GM19035 (cell line): ENCODE results near the gene NPRL2.

ENCODE experiments used
- ATAC-seq: cut with Tn5 transposase; IDR thresholded peaks from one replicate; pipeline ENCODE4 v1.9.1; 2021; ENCODE audit not compliant: unreplicated experiment

NPRL2 gene

GRCh38 chr3:50373146-50374051 lies 22.8 kb upstream of the NPRL2 start:
- no peak for ATAC-seq

DNA sequence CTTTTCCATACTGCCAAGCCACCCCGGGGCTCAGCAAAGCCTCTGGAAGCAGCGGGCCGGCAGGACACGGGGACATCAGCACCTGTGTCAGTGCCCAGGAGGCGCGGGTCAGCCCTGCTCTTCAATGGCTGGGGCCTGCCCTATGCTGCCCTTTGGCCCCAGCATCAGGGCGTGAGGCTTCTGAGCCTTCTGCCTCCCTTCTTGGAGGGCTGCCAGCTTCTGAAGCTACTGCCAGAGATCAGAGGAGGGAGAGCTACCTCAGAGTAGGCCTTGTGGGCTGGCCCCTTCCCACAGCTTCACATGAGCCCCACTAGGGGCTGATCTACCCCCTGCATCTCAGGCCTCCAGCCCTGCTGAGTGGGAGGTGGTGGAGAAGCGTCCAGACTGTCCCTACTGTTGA lies 21.8 kb upstream of the NPRL2 start:
- ATAC-seq, result no peak

DNA sequence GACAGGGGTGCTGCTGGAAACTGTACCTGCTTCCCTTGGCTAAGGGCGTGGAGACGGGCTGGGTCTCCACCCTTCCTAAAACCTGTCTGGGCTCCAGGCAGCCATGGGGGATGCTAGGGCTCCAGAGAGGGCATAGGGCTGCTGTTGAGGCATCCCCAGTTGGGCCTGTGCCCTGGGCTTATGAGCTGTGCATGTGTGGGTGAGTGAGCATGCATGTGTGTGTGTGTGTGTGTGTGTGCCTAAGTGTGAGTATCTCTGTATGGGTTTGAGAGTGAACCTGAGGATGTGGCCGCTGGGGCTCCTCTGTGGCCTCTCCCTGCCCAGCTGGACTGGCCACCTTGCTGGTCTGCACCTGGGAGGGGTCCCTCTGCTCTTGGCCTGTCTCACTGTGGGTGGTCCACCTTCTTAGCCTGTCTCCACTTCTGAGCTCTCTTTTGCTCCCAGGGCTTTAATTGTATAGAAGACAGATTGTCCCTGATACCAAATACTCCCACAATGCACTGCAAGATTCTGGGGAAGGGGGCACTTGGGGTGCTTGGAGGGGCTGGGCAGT lies 20.6 kb upstream of the NPRL2 start:
- ATAC-seq, result no peak

- ATAC-seq, result no peak
Measured at GRCh38 chr3:50370594-50370993, 20.0 kb upstream of the NPRL2 start.

DNA sequence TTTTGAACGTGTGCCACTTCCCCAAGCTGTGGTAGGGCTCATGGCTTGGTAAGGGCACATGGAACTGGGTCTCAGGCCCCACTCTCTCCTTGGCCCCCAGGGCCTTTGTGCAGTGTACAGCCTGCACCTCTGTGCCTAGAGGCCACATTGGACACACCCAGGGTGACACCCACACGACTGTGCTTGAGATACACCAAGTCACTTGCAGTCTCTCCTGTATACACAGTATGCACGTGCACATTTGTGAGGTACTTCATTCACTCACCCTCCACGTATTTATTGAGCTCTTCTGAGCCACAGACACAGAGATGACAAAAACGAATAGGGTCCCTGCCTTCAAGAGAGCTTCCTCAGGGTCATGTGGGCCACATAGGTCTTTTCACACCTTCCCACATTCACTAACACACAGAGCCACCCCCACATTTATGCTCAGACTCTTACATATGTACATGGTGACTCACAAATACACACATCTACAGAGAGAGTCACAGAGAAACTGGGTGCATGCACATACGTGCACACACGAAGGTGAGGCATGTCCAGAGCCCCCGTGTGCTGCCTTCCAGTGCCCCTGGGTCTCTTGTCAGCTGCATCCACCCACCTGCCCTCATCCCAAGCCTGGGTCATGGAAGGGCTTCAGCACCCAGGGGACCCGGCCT lies 18.6 kb upstream of the NPRL2 start:
- ATAC-seq, result no peak

DNA sequence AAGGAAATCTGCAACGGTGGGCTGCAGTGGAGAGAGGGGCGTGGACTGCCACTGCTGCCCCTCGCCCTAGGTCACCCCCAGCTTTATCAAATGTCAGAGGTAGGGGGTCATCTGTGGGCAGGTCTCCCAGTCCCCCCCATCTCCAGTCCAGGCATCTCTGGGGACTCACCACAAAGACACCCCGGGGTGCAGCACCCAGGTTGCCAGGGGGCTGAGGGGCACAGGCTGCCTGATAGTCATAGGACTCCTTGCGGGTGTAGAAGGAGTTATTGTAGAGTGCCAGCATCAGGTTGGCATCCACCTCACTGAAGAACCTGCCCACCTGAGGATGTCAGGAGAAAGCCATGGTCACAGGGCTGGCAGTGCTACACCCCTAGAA lies 15.3 kb upstream of the NPRL2 start:
- peak; percentile 3 for ATAC-seq

DNA sequence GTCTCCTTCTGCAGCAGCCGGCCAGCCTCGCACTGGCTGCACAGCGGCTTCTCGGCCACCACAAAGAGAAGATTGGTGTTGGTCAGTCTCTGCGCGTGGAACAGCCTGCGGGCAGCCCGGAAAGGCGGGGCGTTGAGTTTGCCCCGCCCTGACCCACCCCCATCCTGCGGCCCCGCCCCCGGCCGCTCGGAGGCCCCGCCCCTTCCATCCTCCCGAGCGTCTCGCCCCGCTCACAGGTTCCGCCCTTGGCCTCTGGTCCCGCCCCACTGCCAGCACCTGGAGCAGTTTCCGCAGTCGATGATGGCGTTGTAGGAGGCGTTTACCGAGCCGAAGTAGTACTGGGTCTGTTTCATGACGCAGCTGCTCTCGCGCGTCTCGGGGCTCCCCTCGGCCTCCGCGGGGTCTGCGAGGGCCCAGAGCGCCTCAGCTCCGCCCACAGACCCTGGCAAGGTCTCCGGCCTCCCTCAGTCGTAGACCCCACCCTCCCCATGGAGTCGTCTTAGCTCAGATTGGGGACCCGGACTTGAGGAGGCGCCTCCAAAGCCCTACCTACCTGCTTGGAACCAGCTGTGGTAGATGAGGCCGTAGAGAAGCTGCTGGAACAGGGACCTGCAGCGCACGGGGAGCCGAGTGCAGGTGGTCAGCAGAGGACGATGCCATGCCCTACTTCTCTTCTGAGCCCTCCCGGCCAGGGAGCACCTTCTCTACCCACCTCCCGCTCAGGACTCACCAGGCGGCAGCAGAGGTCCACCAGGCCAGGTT lies 14.7 kb upstream of the NPRL2 start:
- ATAC-seq, result peak; percentile 86

DNA sequence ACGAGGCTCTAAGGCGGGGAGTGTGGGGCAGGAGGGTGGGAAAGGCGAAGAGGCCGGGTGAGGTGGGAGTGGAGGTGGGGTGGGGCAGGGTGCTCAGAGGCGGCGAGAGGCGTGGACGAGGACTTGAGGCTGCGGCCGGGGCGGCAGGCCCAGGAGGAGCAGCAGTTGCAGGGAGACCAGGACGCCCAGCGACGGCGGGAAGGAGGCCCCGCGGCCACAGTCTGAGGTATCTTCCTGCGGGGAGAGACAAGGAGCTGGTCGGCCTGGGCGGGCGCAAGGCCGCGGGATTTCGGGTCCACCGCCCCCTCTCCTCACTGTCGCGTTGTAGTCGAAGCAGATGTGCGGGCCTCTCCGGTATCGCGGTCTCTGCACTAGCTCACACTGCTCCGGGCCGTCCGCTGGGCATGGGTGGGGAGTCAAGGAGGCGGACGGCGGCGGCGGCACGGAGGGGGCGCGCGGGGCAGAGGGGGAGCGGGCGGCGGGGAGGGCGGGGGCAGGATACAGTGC lies 14.1 kb upstream of the NPRL2 start:
- ATAC-seq, result peak; percentile 1

- peak; percentile 10 for ATAC-seq
Measured at GRCh38 chr3:50359760-50360110, 9.2 kb upstream of the NPRL2 start.

DNA sequence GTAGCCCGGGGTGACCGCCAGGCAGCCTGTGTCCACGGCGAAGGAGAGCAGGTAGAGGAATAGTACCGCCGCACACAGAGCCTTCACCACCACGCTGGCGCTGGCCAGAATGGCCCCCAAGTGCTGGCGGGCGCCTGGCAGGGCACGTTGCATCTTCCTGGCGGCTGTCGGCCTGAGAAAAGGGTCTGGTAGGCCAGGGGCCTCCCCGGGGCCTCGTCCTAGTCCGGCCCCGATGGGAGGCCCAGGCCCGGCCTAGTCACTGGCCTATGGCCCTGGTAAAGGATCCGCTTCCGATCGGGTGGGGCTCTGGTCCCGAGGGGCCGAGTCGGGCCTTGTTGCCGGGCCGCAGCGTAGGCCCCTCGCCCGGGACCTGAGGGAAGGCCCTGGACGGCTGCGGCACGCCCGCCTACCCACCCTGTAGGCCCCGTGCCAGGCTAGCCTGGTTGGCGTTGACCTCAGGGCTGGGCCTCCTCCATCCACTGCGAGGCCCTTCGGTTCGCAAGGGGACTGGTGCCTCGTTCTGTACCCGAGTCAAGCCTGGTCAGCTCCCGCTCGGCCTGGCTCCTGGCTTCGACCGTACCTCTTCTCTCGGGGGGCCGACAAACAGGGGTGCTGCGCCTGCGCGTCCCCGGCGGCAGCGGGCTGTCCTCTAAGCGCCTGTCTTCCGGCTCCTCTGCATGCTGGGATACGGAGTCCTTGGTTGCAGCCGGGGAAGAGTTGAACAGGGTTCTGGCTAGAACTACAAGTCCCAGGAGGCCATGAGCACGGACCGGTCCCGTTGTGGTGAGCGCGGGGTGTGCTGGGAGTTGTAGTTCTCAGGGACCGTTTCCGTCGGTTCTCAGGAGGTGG lies 8.6 kb upstream of the NPRL2 start, which contains the start of gene TMEM115:
TSS of gene TMEM115 (minus strand) at position 611 of the 849 bp plus-strand sequence. CDS start at position 153, 458 bp downstream.
- ATAC-seq, result peak; percentile 99

DNA sequence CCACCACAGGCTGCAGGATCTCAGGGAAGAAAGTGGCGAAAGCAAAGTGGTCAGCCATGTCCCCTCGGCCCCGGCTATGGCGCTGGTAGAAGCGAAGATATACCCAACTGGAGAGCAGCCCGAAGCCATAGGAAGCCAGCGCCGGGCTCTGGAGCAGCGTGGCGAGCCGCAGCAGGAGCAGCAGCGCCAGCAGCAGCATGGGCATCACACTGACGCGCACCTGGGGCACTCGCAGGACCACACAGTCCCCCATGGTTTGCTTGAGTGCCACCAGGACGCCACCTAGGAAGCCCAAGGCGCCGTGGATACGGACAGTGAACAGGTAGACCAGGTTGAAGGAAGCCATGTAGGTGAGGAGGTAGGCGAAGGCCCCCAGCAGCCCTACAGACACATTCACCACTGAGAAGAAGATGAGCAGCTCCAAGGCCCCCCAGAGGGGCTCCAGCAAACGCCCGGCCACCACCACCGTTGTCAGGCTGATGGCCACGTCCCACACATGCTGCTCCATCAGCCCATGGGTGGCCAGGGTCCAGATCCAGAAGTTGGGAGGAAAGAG lies 7.9 kb upstream of the NPRL2 start:
- no peak for ATAC-seq

- ATAC-seq, result no peak
Measured at GRCh38 chr3:50357481-50357880, 6.9 kb upstream of the NPRL2 start.

DNA sequence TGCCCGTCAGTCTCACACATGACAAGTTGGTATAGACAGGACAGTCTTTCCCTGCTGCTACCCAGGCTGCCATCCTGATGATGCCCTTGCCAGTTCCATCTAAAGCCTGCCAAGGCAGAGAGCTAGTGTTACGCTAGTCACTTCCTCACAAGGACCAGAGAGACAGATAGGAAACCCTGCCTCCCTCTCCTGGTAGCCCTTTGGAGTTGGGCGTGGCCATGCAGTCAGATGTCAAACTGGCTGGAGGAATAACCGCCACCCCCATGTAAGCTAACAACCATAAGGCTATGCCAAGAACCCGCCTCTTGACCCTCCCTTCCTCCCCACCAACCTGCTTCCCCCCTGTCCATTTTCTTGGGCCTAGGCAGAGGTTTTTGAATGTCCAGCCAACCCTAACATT lies 6.0 kb upstream of the NPRL2 start:
- no peak for ATAC-seq

GRCh38 chr3:50355829-50356552 lies 5.4 kb upstream of the NPRL2 start:
- ATAC-seq, result no peak

DNA sequence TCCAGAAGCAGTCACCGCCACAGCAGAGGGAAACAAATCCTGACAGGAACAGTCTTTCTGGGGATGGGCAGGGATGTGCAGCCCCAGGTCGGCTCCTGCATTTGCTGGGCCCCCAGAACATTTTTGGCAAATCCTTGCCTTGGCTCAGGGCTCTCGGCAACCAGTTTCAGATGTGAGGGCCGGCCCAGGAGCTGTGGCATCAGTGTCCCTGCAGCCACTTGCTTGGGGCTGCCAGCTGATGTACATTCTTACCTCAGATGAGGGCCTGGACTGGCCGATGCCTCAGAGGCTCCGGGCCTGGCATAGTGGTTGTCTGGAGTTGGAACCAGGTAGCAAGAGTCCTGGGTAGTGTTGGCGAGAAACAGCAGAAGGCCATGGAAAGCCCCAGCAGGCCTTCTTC lies 4.3 kb upstream of the NPRL2 start:
- no peak for ATAC-seq

DNA sequence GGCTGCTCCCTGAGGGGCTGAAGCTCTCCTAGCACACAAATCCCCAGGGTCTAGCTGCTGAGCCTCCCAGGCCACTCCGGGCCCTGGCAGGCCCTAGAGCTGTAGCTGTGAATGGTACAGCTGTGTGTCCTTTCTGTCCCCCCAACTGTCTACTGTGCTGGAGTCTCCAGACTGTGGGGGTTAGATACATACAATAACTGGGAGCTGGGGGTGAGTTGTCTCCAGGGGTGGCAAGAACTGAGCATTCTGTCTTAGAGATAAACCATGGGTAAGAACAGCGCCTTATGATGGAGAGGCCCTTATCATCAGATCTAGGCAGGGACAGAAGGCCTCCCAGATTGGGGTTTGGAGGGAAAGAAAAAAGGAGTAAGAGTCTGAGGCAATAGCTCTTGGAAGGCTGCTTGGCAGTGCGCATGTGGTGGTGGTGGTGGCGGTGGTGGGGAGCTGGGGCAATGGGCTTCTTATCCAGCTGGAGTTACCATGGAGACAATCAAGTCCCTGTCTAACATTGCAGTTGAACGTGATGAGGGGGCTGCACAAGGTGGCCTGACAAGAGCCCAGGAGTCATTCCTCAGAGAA lies 3.7 kb upstream of the NPRL2 start:
- no peak for ATAC-seq

GRCh38 chr3:50353245-50354004 lies 2.9 kb upstream of the NPRL2 start:
- no peak for ATAC-seq

DNA sequence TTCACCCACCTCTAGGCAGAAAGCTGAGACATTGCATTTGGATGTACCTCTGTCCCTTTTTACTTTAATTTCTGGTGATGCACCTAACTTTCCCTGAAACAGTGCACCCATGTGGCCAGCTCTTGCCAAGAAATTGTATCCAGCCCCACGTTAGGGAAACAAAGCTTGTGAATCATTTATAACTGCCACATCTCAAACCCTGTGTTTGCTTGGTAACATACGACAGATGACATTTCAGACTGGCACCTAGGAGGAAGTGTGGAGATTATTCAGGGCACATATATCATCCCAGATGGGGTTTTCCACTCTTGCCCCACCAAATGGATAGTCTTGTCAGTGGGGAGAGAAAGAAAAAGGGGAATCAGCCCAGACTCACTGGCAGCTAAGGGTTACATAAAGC lies 2.2 kb upstream of the NPRL2 start:
- no peak for ATAC-seq
